GM23248 (cell line): ENCODE measurements around the gene PXK.

ENCODE experiments used
- EZH2 ChIP-seq: fragments of 200-600 bp; sonication (generic); IDR thresholded peaks from 2 replicates; pipeline ENCODE4 v1.6.1; 2018; ENCODE audit warnings: antibody characterized with exemption, mild to moderate bottlenecking; ENCODE audit not compliant: insufficient read depth, poor library complexity, severe bottlenecking
- EZH2phosphoT487 ChIP-seq: fragments of 200-600 bp; sonication (generic); IDR thresholded peaks from 2 replicates; pipeline ENCODE4 v1.6.1; 2018; ENCODE audit warnings: antibody characterized with exemption, moderate library complexity, mild to moderate bottlenecking, low read depth; ENCODE audit not compliant: insufficient read depth

- TF ChIP-seq EZH2 (no peak), EZH2phosphoT487 (no peak)
Measured at GRCh38 chr3:58434511-58434910, 101.8 kb downstream of the PXK start.
